Epidermal melanocyte (primary cell): ENCODE measurements around the gene LRRTM4.

Experiments used
- DNase-seq: peaks from one replicate; pipeline ENCODE4 v3.0.0; 2011; ENCODE audit warnings: low spot score; ENCODE audit not compliant: insufficient read length

The LRRTM4 gene

DNA sequence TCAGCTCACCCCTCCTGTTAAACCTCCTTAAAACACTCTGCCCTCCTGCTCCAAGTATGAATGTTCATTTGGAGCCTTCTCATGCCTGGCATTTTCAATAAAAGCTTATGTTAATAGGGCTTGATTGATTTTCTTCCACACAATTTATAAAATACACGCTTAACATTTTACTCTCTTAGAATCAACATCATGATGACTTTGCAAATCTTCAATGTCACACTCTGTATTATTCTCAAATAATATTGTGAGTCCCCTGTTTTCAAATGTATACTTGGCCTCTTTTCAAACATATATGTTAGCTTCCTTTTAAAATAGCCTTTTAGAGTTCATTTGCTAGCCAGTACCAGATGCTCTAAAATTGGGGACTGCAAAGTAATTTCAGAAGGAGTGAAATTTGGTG is 520.3 kb downstream of the LRRTM4 start:
- no peak for DNase-seq

DNA sequence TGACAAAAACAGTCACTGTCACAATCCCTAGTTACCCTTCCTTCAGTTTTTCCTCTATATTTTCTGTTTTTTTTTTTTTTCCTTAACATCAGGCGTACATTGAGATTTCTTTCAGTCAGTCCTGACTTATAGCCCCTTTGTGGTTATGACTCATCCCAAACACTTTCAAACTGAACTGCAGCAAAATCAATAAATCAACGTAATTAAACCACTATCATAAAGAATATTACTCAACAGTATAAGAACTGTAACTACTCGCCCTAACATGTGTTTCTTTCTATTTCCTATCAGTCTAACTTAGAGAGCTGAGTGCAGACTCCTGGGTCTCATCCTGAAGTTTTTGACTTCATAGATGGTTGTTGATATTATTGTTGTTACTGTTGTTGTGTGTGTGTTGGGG is 523.5 kb downstream of the LRRTM4 start:
- no peak for DNase-seq

DNA sequence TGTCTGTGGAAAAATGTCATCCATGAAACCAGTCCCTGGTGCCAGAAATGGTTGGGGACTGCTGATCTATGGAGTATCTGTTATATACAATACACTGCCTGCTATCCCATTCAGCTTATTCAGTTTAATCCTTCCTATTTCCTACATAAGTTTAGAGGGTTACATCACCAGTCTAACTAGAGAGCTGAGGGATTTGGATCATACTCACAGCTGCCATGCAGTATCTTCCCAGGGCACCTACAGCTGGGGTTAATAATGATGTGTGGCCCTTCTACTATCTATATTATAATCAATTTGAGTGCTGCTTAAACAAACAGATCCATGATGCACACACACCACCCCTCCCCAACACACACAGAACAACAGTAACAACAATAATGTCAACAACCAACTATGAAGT is 524.0 kb downstream of the LRRTM4 start:
- DNase-seq, result no peak

DNA sequence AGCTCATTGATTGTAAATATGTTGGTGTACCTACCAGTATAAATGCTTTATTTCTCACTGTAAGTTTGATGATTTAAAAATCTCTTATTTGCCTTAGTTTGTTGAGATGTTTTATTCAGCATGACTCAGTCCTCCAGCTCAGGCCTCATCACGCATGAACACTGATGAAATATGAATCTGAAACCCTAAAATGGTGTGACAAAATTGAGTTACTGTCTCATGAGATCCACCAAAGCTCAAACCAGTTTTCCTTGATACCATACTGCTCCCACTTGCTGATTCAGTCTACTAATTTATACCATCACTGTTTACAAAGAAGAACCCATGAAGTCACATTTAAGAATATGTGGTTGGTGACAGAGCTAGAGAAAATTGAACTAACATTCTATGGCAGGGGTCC is 524.9 kb downstream of the LRRTM4 start:
- DNase-seq, result no peak

DNA sequence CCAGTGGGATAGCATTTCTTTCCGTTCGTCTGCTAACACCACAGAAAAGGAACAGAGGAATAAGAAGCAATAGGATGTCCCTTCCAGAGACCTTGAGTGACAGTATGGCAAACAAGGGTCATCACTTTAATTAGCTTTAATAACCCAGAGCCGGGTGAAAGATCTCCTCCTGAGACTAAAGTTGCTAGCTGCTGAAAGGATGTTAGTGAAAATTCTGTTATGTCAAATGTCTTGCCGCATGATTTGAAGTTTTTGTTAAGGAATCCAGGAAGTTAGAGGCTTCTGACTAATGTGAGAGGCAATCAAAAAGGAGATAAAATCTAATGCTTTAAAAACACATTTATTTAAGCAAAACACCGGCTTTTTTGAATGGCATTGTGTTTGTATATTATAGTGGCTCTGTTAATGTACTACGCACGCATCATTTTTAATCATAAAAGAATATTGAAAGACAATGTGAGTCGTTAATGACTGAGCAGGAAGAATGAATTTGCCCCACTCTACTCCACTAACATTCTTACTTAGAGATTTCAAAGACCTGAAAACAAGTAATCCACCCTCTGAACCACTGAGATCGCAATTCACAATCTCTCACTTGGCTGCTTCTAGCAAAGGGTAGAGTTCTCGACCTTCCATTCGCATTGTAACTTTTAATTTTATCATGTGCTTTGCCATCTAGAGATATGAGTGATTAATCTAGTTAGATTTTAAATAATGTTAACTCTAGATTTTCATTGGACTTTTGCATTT is 536.6 kb downstream of the LRRTM4 start:
- DNase-seq, result no peak

DNA sequence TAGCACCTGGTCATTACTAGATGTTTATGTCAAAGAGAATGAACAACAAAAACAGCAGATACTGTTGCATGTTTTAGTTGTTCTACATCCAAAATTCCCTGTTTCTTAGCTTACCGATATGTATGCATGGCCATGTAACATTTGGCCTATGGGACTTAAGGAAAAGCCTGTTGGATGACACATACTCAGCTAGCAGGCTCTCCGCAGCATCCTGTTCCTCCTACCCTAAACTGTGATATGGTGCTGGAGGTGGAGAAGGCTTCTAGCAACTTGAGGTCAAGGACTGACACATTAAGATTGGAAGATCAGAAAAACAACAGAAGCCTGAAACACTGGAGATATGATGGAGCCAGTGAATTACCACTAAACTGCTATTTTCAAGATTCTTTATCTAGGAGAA is 537.8 kb downstream of the LRRTM4 start:
- no peak for DNase-seq

DNA sequence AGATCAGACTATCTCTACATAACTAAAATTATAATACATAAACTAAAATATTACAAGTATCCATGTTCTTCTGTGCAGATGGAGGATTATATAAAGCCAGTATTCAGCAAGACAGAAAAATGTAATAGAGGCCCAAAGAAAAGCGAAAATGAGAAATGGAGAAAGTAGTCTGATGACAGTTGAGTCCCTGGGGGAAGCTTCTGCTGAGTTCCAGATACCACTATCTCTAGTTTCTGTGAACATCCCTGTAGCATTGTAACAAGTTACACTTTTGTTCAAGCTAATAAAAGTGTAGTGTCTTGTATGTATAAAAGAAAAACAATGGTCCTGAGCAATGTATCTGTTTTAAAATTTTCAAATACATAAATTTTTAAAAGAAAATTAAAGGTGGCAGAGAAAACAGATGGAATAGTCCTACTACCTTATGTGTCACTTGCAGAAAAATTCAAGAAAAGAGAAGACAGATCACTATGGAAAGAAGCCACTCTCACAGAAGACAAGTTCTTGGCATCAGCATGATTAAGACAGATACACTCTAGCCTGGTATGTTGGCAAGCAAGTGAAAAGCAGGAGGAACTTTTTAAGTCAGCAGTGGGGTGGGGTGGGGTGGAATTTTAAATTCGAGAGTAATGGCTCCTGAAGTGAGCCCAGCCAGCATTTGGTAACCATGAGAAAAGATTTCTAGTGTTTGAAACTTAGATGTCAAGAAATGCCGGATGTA is 541.9 kb downstream of the LRRTM4 start:
- DNase-seq, result no peak

DNA sequence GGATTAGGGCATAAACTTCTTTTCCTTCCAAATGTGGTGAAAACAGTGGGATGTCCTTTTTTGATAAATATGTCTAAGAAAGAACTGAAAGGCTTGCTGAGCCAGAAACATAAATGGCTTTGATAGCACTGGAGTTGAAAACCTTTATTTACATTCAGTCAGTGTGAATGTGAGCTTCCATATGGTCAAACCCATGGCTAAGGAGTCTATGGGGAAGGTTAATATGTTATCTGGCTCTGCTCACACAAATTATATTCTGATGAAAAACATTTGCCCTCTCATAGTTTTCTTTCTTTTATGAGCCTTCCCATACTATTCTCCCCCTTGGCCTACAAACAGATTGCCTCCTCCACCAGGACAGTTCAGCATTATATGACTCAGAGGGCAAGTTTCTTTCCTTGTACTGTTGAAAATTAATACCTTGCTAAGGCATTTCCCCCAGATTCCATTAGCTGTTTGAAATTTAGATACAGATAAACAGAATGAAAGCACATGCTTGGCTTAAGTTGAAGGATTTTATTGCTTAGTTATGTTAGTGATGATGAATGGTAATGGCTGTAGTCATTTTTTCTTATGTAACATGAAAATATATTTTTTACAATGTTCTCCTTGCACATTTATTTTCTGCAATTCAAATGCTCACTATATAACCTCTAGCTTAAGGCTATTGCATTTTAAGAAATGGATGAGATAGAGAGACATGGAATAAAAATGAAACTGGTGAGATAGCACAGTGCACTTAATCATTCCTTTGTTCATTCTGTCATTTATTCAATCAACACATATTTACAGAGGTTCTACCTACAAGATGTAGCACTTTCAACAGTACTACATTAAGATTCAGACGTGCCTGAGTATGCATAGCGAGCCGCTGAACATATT is 544.1 kb downstream of the LRRTM4 start:
- no peak for DNase-seq

DNA sequence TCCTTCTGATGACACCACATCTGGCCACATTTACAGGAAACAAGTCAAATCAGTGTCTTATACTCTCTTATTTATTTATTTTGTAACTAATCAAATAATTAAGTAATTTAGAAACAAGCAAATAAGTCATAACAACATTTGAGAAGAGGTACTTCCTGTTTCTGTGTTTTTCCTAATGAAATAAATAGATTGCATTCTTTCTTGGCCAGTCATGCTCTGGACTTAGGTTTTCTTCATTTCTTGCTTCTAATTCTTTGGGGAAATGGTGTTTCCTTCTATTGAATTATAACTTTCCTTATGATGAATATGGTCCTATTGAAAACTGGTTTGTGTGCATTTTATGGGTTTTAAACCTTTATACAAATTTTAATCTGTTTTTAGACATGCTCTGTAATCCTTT is 546.4 kb downstream of the LRRTM4 start:
- DNase-seq, result no peak

DNA sequence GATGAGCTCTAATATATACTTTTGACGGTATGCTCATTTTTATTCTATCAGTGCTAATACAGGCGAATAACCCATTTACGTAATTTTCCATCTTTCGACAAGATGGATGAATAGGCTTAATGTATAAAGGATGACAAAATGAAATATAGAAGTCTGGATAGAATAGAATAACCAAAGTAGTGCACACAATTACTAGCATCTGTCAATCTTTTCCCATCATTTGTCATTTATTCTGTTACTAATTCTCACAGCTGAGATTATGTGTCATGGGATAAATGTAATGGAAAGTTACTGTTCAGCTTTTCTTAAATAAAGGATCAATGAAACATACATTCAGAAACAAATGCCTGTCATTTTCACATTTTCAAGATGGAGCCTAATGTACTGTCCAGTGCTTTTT is 548.6 kb downstream of the LRRTM4 start:
- no peak for DNase-seq

DNA sequence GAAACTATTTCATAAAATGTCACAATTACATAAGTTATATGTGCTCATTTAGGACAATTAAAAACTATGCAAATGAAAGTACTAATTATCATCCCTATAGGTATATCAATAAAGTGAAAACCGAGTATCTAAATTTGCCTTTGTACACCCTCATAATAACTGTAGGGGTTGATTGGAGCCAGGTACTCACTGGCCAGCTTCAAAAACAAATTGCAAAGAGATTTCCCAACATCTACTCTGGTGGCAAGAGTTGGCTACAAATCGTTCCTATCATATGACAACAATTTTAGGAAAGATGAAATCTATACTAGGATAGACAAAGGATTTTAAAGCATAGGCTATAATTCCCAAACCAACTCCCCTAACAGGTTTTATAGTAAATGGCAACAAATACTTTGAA is 556.4 kb downstream of the LRRTM4 start:
- no peak for DNase-seq

DNA sequence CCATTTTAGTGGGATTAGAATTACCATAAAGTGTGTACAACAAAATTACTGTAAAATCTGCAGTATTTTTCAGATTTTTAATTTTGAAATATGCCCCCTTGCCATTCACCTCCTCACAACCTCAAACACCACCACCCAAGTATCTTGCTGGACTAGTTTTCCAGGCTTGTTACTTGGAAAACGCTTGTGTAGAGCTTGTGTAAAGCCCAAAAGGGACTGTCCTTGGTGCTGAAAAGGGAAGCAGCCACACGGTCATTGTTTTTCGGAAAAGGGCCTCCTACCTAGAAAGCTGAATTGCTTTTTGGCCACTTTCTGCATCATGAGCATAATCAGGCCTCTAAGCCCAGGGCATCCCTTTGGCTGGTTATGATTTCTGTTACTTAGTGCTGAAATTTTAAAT is 563.4 kb downstream of the LRRTM4 start:
- DNase-seq, result no peak

DNA sequence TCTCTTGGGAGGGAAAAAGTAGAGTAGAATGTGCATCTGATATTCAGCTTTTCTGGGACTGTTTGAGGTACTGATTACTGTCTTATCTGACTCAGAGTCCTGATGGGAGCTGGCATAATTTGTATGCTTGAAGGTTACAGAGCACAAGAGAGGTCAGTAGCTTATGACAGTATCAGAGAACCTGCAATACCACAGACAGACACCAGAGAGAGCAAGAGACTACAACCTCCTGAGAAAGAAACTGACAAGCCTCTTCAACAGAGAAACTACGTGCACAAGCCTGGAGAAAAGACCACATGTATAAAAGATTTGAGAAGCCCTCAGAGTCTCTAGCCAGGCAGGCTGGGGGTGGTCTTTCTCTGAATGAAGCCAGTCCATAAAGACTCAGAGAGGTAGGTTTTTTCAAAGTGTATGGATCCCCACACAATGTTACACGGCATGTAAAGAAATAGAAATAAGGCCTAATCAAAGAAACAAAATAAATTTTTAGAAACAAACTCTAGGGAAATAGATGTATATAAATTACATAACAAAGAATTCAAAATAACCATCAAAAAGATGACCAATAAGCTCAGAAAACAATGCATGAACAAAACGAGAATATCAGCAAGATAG is 568.3 kb downstream of the LRRTM4 start:
- no peak for DNase-seq

DNA sequence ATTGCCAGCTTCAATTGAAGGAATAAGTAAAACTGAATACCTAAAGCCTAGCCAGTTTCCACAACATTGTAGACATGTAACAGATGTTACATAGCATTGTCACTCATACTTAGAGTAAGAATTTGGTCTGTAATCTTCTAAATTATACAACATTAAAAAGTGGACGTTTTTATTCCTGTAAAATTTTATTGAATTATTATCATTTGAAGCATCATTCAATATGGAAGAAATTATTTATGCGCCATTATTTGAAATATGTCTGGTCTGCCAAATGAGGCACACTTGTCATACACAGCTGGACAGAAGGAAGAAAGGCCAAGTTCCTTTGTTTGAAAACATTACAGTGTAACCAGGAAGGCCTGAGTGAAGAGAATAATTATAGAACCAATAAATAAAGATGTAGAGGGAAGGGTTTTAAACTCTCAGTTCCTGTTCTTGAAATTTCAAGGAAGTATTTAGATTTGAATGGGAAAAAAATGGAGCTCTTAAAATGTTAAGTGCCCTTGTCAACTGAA is 575.5 kb downstream of the LRRTM4 start:
- no peak for DNase-seq

DNA sequence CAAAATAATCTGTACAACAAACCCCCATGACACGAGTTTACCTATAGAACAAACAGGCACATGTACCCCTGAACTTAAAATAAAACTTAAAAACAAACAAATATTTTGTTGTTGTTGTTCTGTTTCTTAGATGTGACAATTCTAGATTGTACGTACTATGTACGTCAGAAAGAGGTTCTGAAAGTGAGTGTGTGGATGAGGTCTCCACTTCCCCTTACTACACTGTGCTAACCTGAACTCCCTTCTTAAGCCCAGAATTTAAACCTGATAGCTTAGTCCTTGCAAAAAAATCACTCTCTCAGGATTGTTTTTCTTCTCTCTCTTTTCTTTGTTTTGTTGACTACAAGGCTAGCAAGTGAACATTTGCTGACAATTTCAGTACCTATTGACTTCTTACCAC is 581.6 kb downstream of the LRRTM4 start:
- no peak for DNase-seq

DNA sequence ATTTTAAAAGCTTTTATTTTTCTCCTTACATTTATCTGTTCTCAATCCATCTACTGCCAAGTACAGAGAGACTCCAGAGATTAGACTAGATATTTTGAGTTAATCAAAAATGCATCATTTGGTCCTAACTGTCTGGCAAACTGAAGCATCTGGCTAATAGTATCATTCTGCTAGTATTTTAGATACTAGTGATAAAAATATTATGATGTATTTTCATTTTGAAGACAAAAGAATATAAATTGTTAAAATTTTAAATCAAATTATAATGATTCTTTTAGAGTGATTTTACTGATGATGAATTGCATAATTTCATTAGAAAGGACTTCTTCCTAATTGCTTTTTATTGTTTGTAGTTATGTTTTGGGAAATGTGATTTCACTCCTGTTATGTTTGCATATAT is 584.0 kb downstream of the LRRTM4 start:
- DNase-seq, result no peak

DNA sequence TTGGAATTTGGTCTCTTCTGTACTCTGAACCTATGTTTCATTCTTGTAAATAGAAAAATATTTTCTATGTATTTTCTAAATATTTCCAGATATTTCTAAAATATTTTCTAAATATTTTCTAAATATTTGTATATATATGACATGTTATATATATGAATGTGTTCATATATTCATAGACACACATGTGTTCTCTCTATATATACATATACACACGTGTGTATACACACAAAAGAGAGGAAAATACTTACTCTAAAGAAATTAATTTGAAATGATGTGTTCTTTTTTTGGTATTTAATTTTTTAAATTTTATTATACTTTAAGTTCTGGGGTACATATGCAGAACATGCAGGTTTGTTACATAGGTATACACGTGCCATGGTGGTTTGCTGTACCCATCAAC is 589.6 kb downstream of the LRRTM4 start:
- DNase-seq, result no peak

DNA sequence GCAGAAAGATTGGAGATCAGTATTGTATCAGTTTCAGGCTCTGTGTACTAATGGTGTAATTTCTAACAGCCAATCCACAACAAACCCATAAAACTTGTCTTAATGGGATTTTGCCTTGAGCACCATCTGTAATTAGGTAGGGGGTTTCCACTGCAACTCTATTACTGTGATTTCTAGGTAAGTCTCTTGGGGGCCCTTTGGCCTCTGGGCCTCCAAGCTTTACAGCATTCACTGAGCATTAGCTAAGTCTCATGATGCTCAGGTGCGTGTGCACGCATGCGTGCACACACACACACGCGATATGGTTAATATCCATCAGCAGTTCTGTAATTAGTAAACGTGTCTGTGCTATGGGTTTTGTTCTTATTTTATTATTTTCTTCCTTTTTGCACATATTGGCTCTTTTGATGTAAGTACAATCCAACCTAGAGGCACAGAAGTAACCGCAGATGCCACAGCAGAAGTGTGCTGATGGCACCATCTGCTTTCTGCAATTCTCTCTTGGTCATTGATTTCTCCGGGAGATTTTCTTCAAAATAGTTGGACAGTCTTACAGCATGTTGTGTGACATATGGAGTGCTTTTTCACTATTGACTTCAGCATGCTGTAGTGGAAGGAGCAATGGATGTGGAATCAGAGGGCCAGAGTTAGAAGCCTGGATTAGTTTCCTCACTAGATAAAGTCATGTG is 592.0 kb downstream of the LRRTM4 start:
- DNase-seq, result no peak

DNA sequence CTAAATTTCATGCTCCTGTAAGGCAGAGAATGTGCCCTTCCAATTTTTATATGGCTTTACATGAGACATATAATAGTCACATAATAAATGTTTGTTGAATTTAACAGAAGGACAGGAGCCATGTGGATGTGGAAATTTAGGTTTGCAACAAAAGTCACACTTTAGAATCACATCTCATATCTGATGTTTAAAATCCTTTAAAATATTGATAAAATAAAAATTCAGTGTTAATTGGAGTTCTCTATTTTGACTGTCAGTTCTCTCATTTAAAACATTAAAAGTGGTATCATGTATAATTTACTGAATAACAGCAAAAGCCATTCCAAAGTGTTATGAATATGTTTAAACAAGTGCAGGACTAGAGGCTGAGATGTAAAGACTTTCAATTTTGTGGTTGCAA is 594.1 kb downstream of the LRRTM4 start:
- DNase-seq, result no peak

DNA sequence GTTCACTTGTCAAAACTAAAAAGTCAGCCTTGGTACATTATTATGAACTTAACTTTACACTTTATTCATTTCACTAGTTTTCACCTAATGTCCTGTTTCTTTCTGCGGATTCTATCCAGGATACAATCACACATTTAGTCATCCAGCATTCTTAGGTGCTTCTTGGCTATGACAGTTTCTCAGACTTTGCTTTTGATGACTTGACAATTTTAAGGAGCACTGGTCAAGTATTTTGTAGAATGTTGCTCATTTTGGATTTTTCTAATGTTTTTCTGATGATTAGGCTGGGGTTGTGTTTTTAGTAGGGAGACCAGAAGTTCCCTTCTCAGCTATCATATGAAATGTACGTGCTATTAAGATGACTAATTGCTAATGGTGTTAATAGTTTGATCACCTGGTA is 601.2 kb downstream of the LRRTM4 start:
- DNase-seq, result no peak

DNA sequence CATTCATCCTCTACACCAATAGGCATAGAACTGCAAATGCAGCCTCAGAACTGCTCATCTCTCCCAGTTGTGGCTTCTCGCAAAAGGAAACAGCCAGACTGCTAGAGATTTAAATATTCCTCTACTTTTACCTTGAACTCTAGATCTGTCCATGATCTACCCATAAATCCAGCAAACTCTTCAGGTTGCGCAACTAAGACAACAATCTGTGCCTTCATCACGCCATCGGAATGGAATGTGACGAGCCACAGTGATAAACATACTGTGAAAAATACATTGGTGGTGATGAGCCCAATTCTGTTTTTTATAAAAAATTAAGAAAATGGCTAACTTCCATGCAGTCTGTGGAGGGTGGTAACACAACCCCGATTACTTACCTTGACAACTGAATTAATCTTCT is 626.7 kb downstream of the LRRTM4 start:
- DNase-seq, result no peak
